CD14-positive monocyte (primary cell): ENCODE results near the gene NBEA. TPM values are rescaled to one million over a fixed set of nuclear protein-coding genes. Genes with fewer than 3 reads are reported as not detected.
"Not testable (repeated sequence)": the region's sequence is repeated elsewhere in the genome, so short reads cannot be mapped to it uniquely, and the experiment has no call there.

ENCODE experiments used
- DNase-seq, 3 donors: peaks; one replicate each; pipeline ENCODE4 v3.0.0-alpha.2; 2011 to 2022
- H2AFZ ChIP-seq: 2 replicates; pipeline ENCODE4 v1.6.0; 2012; ENCODE audit warnings: mild to moderate bottlenecking, low read depth, low read length, inconsistent platforms; ENCODE audit not compliant: insufficient read depth, poor library complexity, severe bottlenecking
- H3K27ac ChIP-seq, 2 donors: 1 replicate in 1 of 2; 2 replicates in 1 of 2; pipeline ENCODE4 v1.5.1; 2012 to 2013; ENCODE audit warnings: low read length in 2 of 2, control low read depth in 1 of 2, inconsistent platforms in 1 of 2, low read depth in 1 of 2, mild to moderate bottlenecking in 1 of 2
- H3K27me3 ChIP-seq, 2 donors: one replicate each; pipeline versions ENCODE4 v1.6.0 to v1.6.1; 2011 to 2013; ENCODE audit warnings: low read length in 2 of 2; ENCODE audit not compliant: control insufficient read depth in 2 of 2, insufficient read depth in 2 of 2
- H3K36me3 ChIP-seq, 2 donors: replicated peaks in 1 of 2; 1 replicate in 1 of 2; 2 replicates in 1 of 2; pipeline versions ENCODE4 v1.5.1 to v1.6.1; 2012 to 2013; ENCODE audit warnings: low read length in 2 of 2, control low read depth in 1 of 2, inconsistent platforms in 1 of 2, mild to moderate bottlenecking in 1 of 2; ENCODE audit not compliant: insufficient read depth in 2 of 2, control insufficient read depth in 1 of 2
- H3K4me1 ChIP-seq, 2 donors: 1 replicate in 1 of 2; 2 replicates in 1 of 2; pipeline versions ENCODE4 v1.5.1 to v1.6.1; 2012 to 2013; ENCODE audit warnings: low read length in 2 of 2, control low read depth in 1 of 2, inconsistent platforms in 1 of 2, mild to moderate bottlenecking in 1 of 2, moderate library complexity in 1 of 2; ENCODE audit not compliant: insufficient read depth in 2 of 2, control insufficient read depth in 1 of 2
- H3K4me2 ChIP-seq: replicated peaks from 2 replicates; pipeline ENCODE3; 2012; ENCODE audit warnings: low read length, moderate library complexity, mild to moderate bottlenecking; ENCODE audit not compliant: poor library complexity, severe bottlenecking; ENCODE audit errors: extremely low read depth
- H3K4me3 ChIP-seq, 3 experiments: fragments of 200-600 bp in 1 of 3; sonication (generic) in 1 of 3; replicated peaks in 1 of 3; 1 replicate in 2 of 3; 2 replicates in 1 of 3; pipeline ENCODE4 v1.5.1; 2011 to 2013; ENCODE audit warnings: low read length in 3 of 3, mild to moderate bottlenecking in 3 of 3, control low read depth in 2 of 3, low read depth in 2 of 3, inconsistent platforms in 1 of 3, moderate library complexity in 1 of 3
- H3K79me2 ChIP-seq: 2 replicates; pipeline ENCODE4 v1.6.0; 2012; ENCODE audit warnings: mild to moderate bottlenecking, control low read depth, inconsistent platforms, low read length, moderate library complexity; ENCODE audit not compliant: insufficient read depth
- H3K9ac ChIP-seq: 2 replicates; pipeline ENCODE4 v1.6.0; 2017; ENCODE audit warnings: low read length, mild to moderate bottlenecking; ENCODE audit not compliant: insufficient read depth, poor library complexity, severe bottlenecking
- H3K9me3 ChIP-seq, 2 donors: replicated peaks in 1 of 2; 1 replicate in 1 of 2; 2 replicates in 1 of 2; pipeline versions ENCODE4 v1.5.1 to v1.6.1; 2012 to 2013; ENCODE audit warnings: low read length in 2 of 2, control low read depth in 1 of 2; ENCODE audit not compliant: control insufficient read depth in 1 of 2, insufficient read depth in 1 of 2
- H4K20me1 ChIP-seq: 2 replicates; pipeline ENCODE4 v1.6.0; 2012; ENCODE audit warnings: mild to moderate bottlenecking, low read length, control low read depth, moderate library complexity; ENCODE audit not compliant: insufficient read depth
- H3K27ac Mint-ChIP-seq, 7 donors: one replicate each; pipeline ENCODE4 v1.8.0; 2020; ENCODE audit warnings: mild to moderate bottlenecking in 7 of 7, mixed read lengths in 7 of 7, moderate library complexity in 6 of 7, inconsistent platforms in 2 of 7
- H3K27me3 Mint-ChIP-seq, 3 donors: one replicate each; pipeline ENCODE4 v1.8.0; 2021 to 2022; ENCODE audit warnings: low read depth in 3 of 3, mild to moderate bottlenecking in 3 of 3, mixed read lengths in 3 of 3, moderate library complexity in 3 of 3, inconsistent platforms in 1 of 3
- H3K36me3 Mint-ChIP-seq, 2 donors: one replicate each; pipeline ENCODE4 v1.8.0; 2020; ENCODE audit warnings: mixed read lengths in 2 of 2, inconsistent platforms in 1 of 2, mild to moderate bottlenecking in 1 of 2
- H3K4me1 Mint-ChIP-seq: one replicate; pipeline ENCODE4 v1.8.0; 2020; ENCODE audit warnings: mild to moderate bottlenecking, mixed read lengths
- H3K4me3 Mint-ChIP-seq, 2 donors: one replicate each; pipeline ENCODE4 v1.8.0; 2020; ENCODE audit warnings: mild to moderate bottlenecking in 2 of 2, mixed read lengths in 2 of 2, moderate library complexity in 1 of 2
- H3K9me3 Mint-ChIP-seq, 7 donors: one replicate each; pipeline ENCODE4 v1.8.0; 2020 to 2022; ENCODE audit warnings: mixed read lengths in 7 of 7, mild to moderate bottlenecking in 6 of 7, moderate library complexity in 6 of 7, inconsistent platforms in 2 of 7
- CTCF ChIP-seq: fragments of 200-600 bp; IDR thresholded peaks from one replicate; pipeline ENCODE4 v1.8.0; 2022; ENCODE audit warnings: antibody characterized with exemption, mild to moderate bottlenecking
- WGBS: methylation state at CpG from one replicate; pipeline ENCODE4 v1.1.5; 2013; ENCODE audit warnings: missing lambda C conversion rate; ENCODE audit not compliant: insufficient coverage; 5-methylcytosine and 5-hydroxymethylcytosine counted together
- intact Hi-C, 2 donors: fragments of 100-400 bp; cut with micrococcal nuclease; formaldehyde crosslinking; loops; one replicate each; pipeline versions ENCODE4 v1.15.0 to v1.15.1; 2023
- polyA plus RNA-seq, 3 donors: library from polyadenylated mRNA; depleted of rRNA in 1 of 3; unstranded in 2 of 3; stranded (reverse) in 1 of 3; fragments of 300-500 nt in 2 of 3; fragments of >200 nt in 1 of 3; fragmentation: Illumina TruSeq in 2 of 3; gene quantifications; 1 replicate in 2 of 3; 2 replicates in 1 of 3; pipeline ENCODE4 v1.2.3, GENCODE V29; 2012 to 2021

NBEA gene
- polyA plus RNA-seq, 3 donors: 0.03 to 0.23 (median 0.08) TPM

- Histone ChIP-seq H3K36me3 (no peaks in the 10 kb centered on the region), H3K4me3 (no peak overlapping the region), H3K79me2 (no peaks in the 10 kb centered on the region), H3K9me3 (no peaks in the 10 kb centered on the region), H3K27ac (no peak overlapping the region), H3K9ac (no peak overlapping the region), H3K4me2 (no peak overlapping the region), H3K4me1 (no peaks in the 10 kb centered on the region), H3K27me3 (no peaks in the 10 kb centered on the region), H4K20me1 (no peaks in the 10 kb centered on the region), H2AFZ (no peak overlapping the region)
- no peaks in the 10 kb centered on the region for H3K27me3 Mint-ChIP-seq
- TF ChIP-seq CTCF: no peak
- H3K27ac Mint-ChIP-seq: no peak overlapping the region
- no peak overlapping the region for H3K4me3 Mint-ChIP-seq
- no CpG with 5 or more reads among the region's 1 CpG for WGBS
- intact Hi-C loops: no loop called here
- no peaks in the 10 kb centered on the region for H3K4me1 Mint-ChIP-seq
- H3K36me3 Mint-ChIP-seq: no peaks in the 10 kb centered on the region
- H3K9me3 Mint-ChIP-seq: peaks cover 0 to 7% (median 0%) of the 10 kb centered on the region in 7 donors
- DNase-seq: no peak
Observed at GRCh38 chr13:35107535-35107934, 165.5 kb downstream of the NBEA start.

GRCh38 chr13:35113612-35114011 lies 171.5 kb downstream of the NBEA start:
- H3K27ac Mint-ChIP-seq, intact Hi-C loops, H3K4me1 ChIP-seq, H3K27me3 Mint-ChIP-seq, H3K27ac ChIP-seq, H3K27me3 ChIP-seq, DNase-seq, H3K9me3 ChIP-seq, H3K4me2 ChIP-seq, H4K20me1 ChIP-seq, H3K79me2 ChIP-seq, H3K4me1 Mint-ChIP-seq, H2AFZ ChIP-seq, H3K9me3 Mint-ChIP-seq, H3K36me3 Mint-ChIP-seq, H3K4me3 ChIP-seq, H3K9ac ChIP-seq, H3K4me3 Mint-ChIP-seq, H3K36me3 ChIP-seq: not testable (repeated sequence)
- WGBS: 100% methylated on average over 2 of the region's 3 CpGs
